ENCODE measurements around the gene UAP1. TPM values are rescaled to one million over a fixed set of nuclear protein-coding genes. Genes with fewer than 3 reads are reported as not detected.

Gene UAP1
- 40.2 TPM for total RNA-seq

DNA sequence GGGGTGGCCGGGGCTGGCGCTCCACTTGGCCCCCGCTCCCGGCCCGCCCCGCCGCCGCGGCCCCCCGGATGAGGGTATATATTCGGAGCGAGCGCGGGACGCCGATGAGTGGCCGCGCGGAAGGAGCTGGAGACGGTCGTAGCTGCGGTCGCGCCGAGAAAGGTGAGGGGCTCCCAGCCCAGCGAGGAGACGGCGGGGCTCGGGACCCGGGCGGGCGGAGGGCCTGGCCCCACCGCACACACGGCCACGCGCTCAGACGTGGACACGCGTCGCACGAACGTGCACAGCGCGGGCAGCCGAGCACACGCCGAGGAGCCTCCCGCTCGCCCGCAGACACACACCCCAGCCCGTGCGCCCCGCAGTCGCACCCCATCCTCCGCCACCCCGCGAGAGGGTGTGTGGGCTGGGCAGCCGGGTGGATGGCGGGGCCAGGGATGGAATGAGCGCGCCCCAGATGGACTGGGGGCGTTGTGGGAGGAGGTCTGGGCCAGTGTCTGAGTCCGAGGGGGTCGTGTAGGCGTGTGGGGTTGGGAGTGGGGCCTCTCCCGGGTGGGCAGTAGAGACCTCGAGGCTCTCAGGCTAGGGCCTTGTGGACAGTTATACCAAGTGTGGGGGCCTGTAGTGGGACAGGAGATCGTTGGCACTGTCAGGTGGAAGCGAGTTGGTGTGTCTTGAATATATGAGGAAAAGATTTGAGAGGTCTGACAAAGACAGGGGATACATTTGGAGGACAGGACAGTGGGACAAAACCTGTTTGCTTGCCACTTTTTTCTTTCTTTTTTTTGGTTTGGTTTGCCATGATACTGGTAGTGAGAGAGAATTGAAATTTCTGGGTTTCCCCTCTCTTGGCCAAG is at the start of gene UAP1:
Gene UAP1 (plus strand): TSS at position 107 of the 854 bp plus-strand sequence. CDS start 4,347 bp downstream, outside the sequence.
- H3K27me3 ChIP-seq (ENCODE audit: insufficient read depth, low read length): no peaks in the 10 kb centered on the region
- H3K9me3 ChIP-seq (ENCODE audit: low read depth, low read length): no peaks in the 10 kb centered on the region
- peak within 1 kb of the TSS; percentile 64 for H3K4me3 ChIP-seq (ENCODE audit: low read length)

DNA sequence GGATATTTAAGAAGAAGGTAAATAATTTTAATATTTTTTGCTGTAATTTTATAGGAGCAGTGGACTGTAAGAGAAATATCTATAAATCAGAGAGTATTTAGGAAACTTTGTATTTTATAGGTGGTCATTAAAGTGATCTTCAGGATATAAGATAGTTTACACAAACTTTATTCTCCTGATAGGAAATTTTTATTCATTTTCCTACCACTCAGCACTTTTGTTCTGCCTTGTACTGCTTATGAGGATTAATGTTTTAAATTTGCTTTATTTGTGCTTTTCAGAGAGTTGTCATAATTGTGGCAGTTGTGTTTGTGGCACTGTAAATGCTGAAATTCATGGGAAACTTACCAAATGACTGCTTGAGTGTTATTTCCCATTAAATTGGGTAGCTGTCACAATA is 34.2 kb upstream of the UAP1 start:
- no peaks in the 10 kb centered on the region for H3K4me1 ChIP-seq (ENCODE audit: insufficient read depth, low read length)
- no peaks in the 10 kb centered on the region for H3K27me3 ChIP-seq (ENCODE audit: insufficient read depth, low read length)
- no peaks in the 10 kb centered on the region for H3K9me3 ChIP-seq (ENCODE audit: low read depth, low read length)
- no peak overlapping the region for H3K4me3 ChIP-seq (ENCODE audit: low read length)

More for the DNA sequence above, at the start of gene UAP1:
- peaks cover 18% of the 10 kb centered on the region for H3K4me1 ChIP-seq (ENCODE audit: insufficient read depth, low read length)

DNA sequence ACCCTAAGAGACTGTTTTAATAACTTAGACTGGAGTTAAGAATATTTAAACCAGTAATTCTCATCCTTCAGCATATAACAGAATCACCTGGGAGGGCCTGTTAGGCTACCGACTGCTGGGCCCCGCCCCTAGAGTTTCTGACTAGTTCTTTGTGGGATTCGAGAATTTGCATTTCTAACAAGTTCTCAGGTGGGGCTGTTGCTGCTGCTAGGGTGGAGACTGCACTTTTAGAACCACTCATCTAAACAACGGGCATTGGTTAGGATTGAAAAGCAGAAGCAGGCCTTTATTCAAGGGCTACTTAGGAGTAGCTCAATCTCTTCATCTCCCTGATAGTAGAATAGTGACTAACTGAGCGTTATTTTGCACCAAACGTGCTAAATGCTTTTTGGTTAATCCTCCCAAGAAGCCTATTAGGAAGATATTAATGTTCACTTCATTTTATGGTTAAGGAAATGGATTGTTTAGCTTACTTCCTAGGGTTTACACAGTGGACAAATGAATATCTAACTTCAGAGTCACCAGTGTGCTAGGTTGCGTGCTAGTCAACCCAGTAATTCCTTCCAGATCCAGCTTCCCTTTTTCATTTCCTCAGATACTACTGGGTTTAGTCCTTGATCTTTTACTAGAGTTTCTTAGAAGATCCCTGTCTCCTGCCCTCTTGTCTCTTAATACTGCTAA is 31.1 kb upstream of the UAP1 start:
- Histone ChIP-seq H3K27me3 (ENCODE audit: insufficient read depth, low read length) (no peaks in the 10 kb centered on the region), H3K4me3 (ENCODE audit: low read length) (no peak overlapping the region), H3K9me3 (ENCODE audit: low read depth, low read length) (no peaks in the 10 kb centered on the region)

DNA sequence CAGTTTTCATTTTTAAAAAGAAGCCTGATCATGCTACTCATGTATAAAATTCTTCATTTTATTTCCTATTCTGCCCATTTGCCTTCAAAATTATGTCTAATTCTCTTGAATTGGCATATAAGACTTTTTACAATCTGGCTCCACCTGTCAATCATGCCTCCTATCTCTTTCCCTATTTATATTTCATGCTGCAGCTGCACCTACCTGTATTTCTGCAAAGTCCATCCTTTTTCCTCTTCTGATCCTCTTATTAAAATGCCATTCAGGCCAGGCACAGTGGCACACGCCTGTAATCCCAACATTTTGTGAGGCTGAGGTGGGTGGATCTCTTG is 30.6 kb upstream of the UAP1 start:
- Histone ChIP-seq H3K27me3 (ENCODE audit: insufficient read depth, low read length) (no peaks in the 10 kb centered on the region), H3K4me1 (ENCODE audit: insufficient read depth, low read length) (no peaks in the 10 kb centered on the region), H3K9me3 (ENCODE audit: low read depth, low read length) (no peaks in the 10 kb centered on the region), H3K4me3 (ENCODE audit: low read length) (no peak overlapping the region)

More for the DNA sequence above, 31.1 kb upstream of the UAP1 start:
- no peaks in the 10 kb centered on the region for H3K4me1 ChIP-seq (ENCODE audit: insufficient read depth, low read length)

DNA sequence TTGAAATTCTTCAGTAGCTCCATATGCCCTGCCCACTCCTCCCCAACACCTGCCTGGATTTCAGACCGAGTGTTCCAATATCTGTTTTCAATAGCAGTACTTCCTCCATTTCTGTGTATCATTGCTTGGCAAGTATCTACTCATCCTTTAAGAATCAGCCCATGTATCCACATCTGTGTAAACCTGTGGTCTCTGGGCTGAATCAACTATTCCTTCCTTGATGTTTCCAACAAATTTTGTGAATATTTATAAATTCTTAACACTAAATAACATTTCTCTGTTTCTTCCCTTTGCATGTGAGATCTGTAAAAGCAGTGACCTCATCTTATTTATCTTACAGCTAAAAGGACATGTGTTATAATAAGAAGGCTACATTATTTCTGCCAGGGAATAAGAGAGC is 26.0 kb upstream of the UAP1 start:
- Histone ChIP-seq H3K27me3 (ENCODE audit: insufficient read depth, low read length) (no peaks in the 10 kb centered on the region), H3K4me3 (ENCODE audit: low read length) (no peak overlapping the region), H3K4me1 (ENCODE audit: insufficient read depth, low read length) (no peaks in the 10 kb centered on the region), H3K9me3 (ENCODE audit: low read depth, low read length) (no peaks in the 10 kb centered on the region)

DNA sequence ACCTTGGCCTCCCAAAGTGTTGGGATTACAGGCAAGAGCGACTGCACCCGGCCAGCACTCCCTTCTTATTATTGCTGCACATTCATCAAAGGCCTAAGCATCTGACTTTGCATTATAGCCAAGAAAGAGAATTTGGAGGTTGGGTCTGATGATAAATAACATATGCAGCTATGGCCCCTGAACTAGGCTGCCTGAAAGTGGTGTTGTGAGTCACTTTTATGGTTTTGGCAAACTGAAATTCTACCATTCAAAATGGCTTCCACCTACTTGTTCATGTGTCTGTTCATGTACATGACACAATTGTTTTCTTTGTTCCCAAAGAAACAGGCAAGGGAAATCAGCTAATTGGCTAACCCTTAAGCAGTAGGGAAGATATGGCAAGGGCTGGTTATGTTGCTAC is 25.0 kb upstream of the UAP1 start:
- Histone ChIP-seq H3K9me3 (ENCODE audit: low read depth, low read length) (no peaks in the 10 kb centered on the region), H3K4me1 (ENCODE audit: insufficient read depth, low read length) (no peaks in the 10 kb centered on the region), H3K27me3 (ENCODE audit: insufficient read depth, low read length) (no peaks in the 10 kb centered on the region), H3K4me3 (ENCODE audit: low read length) (no peak overlapping the region)

DNA sequence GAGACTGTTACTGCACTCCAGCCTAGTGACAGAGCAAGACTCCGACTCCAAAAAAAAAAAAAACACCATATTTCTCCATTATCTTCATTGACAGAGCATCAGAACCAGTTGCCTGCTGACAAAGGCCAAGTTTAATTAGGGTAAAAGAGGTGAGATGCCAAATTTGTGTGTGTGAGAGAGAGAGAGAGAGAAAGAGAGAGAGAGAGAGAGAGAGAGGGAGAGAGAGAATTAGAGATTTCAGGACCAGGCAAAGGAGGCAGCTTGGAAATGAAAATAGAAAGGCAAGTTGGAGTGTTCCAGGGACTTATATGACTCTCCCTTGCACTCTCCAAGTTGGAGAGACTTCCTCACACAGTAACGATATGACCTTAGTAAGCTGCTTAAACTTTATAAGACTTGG is 24.3 kb upstream of the UAP1 start:
- H3K27me3 ChIP-seq (ENCODE audit: insufficient read depth, low read length): no peaks in the 10 kb centered on the region
- no peaks in the 10 kb centered on the region for H3K4me1 ChIP-seq (ENCODE audit: insufficient read depth, low read length)
- no peak overlapping the region for H3K4me3 ChIP-seq (ENCODE audit: low read length)
- H3K9me3 ChIP-seq (ENCODE audit: low read depth, low read length): no peaks in the 10 kb centered on the region

DNA sequence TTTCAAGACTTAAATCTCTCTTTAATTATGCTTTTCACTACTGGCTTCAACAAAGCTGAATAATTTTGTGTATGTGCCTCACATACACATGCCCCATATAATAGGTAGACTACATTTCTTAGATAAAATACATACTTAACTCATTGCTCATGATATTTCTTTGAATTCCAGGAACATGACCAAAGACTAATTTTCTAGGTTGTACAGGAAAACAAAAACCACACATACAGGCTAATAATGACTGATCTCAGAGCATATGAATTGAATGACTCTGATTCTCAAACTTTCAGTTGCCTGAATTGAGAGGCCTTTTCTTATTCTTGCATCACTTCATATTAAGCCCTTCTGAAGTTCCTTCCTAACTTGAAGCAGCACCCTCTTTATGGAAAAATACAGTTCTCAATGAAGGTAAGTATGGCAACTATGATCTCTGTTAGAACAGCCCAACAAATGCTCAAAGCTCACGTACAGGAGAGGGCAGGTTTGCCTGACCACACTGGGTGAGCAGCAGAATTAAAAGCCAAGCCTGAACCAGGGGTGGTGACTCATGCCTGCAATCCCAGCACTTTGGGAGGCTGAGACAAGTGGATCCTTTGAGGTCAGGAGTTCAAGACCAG is 22.6 kb upstream of the UAP1 start:
- Histone ChIP-seq H3K4me1 (ENCODE audit: insufficient read depth, low read length) (no peaks in the 10 kb centered on the region), H3K27me3 (ENCODE audit: insufficient read depth, low read length) (no peaks in the 10 kb centered on the region), H3K4me3 (ENCODE audit: low read length) (no peak overlapping the region), H3K9me3 (ENCODE audit: low read depth, low read length) (peaks cover 5% of the 10 kb centered on the region)

DNA sequence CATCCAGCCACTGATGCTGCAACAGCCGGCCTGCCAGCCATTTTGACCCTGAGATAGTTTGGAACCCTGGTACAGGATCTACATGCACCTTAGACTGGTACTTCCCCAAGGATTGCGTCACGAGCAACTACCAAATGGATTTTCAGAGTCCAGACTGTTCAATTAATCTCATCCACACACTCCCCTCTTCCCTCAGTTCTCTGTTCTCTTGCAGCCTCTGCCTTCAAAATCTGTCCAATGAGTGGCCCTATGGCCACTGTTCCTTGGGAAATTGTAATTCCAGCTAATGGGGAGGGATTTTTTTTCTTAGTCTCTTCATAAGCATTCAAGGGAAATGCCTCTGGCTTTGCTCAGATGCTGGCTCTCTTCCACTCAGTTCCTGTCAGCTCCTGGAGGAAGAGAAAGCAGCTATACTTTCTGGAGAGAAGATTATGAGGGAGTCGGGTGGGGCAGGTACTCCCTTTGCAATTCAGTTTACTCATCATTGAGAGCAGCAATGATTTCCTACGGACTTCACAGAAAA is 19.8 kb upstream of the UAP1 start:
- no peak overlapping the region for H3K4me3 ChIP-seq (ENCODE audit: low read length)
- H3K4me1 ChIP-seq (ENCODE audit: insufficient read depth, low read length): no peaks in the 10 kb centered on the region
- H3K9me3 ChIP-seq (ENCODE audit: low read depth, low read length): peaks cover 5% of the 10 kb centered on the region
- H3K27me3 ChIP-seq (ENCODE audit: insufficient read depth, low read length): no peaks in the 10 kb centered on the region

DNA sequence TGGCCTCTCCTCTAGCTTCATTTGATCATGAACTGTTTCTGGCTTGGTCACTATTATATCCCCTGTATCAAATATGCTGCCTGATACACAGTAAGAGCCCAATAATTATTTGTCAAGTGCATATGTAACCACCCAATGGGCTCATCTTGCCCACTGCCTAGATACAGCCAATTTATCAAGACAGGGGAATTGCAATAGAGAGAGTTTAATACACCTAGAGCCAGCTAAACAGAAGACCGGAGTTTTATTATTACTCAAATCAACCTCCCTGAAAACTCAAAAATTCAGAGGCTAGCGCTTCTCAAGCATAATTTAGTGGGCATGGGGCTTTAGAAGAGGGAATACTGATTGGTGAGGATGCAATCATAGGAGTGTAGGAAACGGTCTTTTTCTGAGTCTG is 18.3 kb upstream of the UAP1 start:
- Histone ChIP-seq H3K9me3 (ENCODE audit: low read depth, low read length) (peaks cover 5% of the 10 kb centered on the region), H3K27me3 (ENCODE audit: insufficient read depth, low read length) (no peaks in the 10 kb centered on the region), H3K4me3 (ENCODE audit: low read length) (no peak overlapping the region), H3K4me1 (ENCODE audit: insufficient read depth, low read length) (no peaks in the 10 kb centered on the region)

DNA sequence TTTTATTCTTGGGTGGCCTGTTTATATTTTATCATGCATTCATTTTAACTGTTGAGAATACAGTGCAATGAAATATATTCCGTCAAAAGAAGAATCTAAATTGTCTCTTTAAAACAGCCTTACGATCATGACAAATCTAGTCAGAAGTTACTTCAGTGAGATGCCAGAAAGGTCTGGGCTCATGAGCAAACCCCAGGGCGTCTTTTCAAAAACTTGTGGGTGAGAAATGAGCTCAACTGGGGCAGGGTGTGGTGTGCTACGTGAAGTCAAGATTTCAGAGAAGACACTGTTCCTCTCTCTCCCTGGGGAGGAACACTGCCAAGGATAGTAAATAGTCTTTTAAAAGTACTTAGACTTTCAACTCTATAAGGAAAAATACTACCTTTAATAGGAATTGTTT is 13.4 kb upstream of the UAP1 start:
- peaks cover 2% of the 10 kb centered on the region for H3K9me3 ChIP-seq (ENCODE audit: low read depth, low read length)
- H3K4me3 ChIP-seq (ENCODE audit: low read length): no peak overlapping the region
- peaks cover 3% of the 10 kb centered on the region for H3K4me1 ChIP-seq (ENCODE audit: insufficient read depth, low read length)
- H3K27me3 ChIP-seq (ENCODE audit: insufficient read depth, low read length): no peaks in the 10 kb centered on the region

DNA sequence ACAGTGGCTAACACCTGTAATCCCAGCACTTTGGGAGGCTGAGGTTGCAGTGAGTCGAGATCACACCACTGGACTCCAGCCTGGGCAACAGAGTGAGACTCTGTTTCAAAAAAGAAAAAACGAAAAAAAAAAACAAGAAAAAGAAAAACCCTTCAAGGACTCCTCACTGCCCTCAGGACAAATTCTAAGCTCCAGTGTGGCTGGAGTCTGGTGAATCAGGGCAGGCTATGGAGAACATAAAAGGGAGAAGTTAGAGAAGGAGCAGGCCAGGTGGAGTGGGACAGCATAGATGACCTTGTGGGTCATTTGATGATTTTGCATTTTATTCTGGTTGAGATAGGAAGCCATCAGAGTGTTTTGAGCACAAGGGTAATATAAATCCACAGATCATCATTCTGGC is 12.5 kb upstream of the UAP1 start:
- H3K9me3 ChIP-seq (ENCODE audit: low read depth, low read length): no peaks in the 10 kb centered on the region
- no peak overlapping the region for H3K4me3 ChIP-seq (ENCODE audit: low read length)
- peaks cover 3% of the 10 kb centered on the region for H3K4me1 ChIP-seq (ENCODE audit: insufficient read depth, low read length)
- H3K27me3 ChIP-seq (ENCODE audit: insufficient read depth, low read length): no peaks in the 10 kb centered on the region

DNA sequence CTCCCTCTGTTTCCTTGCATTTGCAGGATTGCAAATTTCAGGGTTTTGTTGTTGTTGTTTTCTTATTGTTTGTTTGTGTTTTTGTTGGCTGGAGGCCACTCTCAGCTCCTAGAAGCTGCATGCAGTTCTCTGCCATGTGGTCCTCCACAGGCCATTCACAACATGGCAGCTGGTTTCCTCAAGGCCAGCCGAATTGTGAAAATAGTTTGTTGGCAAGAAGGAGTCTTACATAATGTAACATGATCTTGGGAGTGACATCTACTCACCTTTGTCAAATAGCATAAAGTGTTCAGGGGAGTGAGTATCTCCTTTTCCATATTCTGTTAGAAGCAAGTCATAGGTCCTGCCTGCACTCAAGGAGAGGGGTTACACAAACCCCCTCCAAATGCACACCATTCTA is 10.6 kb upstream of the UAP1 start:
- Histone ChIP-seq H3K27me3 (ENCODE audit: insufficient read depth, low read length) (no peaks in the 10 kb centered on the region), H3K4me1 (ENCODE audit: insufficient read depth, low read length) (peaks cover 3% of the 10 kb centered on the region), H3K9me3 (ENCODE audit: low read depth, low read length) (no peaks in the 10 kb centered on the region), H3K4me3 (ENCODE audit: low read length) (no peak overlapping the region)

DNA sequence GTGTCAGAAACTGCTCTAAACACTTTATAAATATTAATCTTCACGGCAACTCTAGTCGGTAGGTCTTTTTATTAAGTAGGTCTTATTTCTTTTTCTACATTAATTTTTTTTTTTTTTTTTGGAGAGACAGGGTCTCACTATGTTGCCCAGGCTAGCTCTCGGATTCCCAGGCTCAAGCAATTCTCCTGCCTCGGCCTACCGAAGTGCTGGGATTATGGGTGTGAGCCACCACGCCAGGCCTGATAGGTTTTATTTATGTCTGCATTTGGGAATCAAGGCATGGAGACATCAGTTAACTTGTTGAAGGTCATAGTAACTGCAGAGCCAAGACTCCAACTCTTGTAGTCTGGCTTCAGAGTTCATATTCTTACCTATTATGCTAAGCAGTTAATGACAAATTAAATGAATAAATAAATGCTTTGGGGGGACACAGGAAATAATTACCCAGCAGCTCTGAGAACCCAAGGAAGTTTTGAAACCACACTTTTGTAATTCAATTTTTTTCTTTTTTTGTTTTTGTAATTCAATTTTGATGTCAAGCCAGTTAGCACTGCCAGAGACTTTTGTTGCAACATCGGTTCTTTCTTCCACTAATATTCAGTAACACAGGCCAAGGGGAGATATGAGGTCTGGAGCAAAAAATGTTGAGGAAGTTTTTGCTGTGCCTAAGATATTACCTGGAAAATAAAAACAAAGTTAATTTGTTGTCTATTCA is 9.4 kb upstream of the UAP1 start:
- Histone ChIP-seq H3K9me3 (ENCODE audit: low read depth, low read length) (no peaks in the 10 kb centered on the region), H3K4me1 (ENCODE audit: insufficient read depth, low read length) (peaks cover 3% of the 10 kb centered on the region), H3K27me3 (ENCODE audit: insufficient read depth, low read length) (no peaks in the 10 kb centered on the region), H3K4me3 (ENCODE audit: low read length) (no peak overlapping the region)
